Activated naive CD8-positive, alpha-beta T cell treated with anti-CD3 and anti-CD28 coated beads, Interleukin-2, amount 50 U/mL, for 16 hours (primary cell): ENCODE measurements around the gene ABHD13.

ENCODE experiments used
- DNase-seq: peaks from one replicate; pipeline ENCODE4 v3.0.0-alpha.2; 2020; ENCODE audit warnings: low read depth, low spot score

The ABHD13 gene

DNA sequence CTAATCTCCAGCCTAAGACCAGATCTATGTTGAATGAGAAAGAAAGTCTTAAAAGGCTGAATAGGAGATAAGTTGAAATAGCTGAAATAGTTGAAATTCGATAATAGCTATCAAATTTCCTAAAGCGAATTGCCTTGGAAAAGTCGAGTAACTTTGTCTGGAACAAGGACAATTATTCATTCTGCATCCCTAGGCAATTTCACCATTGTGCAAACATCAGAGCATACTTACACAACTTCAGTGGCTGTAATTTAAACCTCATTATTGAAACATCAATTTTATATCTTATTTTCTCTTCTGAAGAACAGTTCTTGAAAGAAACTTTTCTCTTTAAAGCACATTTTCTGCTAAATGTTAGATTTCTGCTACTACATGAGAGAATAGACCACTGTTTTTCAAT is 64.9 kb downstream of the ABHD13 start:
- DNase-seq: no peak
